Measurements from ENCODE around the gene CAPZB. TPM values are rescaled to one million over a fixed set of nuclear protein-coding genes. Genes with fewer than 3 reads are reported as not detected.
"Not testable (repeated sequence)": the region's sequence is repeated elsewhere in the genome, so short reads cannot be mapped to it uniquely, and the experiment has no call there.

Gene CAPZB
- total RNA-seq, 4 donors from 2014 or later = 107 to 210 (median 119) TPM

- H3K9me3 ChIP-seq = no peaks in the 10 kb centered on the region
- no peaks in the 10 kb centered on the region for H3K36me3 ChIP-seq
- DNase-seq = no peak
- H3K27me3 ChIP-seq = no peaks in the 10 kb centered on the region
- no peak overlapping the region for H3K4me3 ChIP-seq
- peaks cover 0 to 10% (median 0%) of the 10 kb centered on the region in 4 donors for H3K4me1 ChIP-seq
- TF ChIP-seq CTCF (IDR thresholded peaks at IDR 0.05) (no peak), POLR2A (IDR thresholded peaks at IDR 0.05) (no peak)
- peak overlapping the region in 2 of 4 donors; percentile 25 to 66 for H3K27ac ChIP-seq
Measured at GRCh38 chr1:19515201-19515600, 29.9 kb upstream of the CAPZB start.

GRCh38 chr1:19514391-19514831, 29.1 kb upstream of the CAPZB start:
- peak in 1 of 3 donors; percentile 58 for DNase-seq
- H3K9me3 ChIP-seq = no peaks in the 10 kb centered on the region

GRCh38 chr1:19512545-19512944, 27.2 kb upstream of the CAPZB start:
- Histone ChIP-seq H3K27me3 (no peaks in the 10 kb centered on the region), H3K4me3 (no peak overlapping the region), H3K36me3 (no peaks in the 10 kb centered on the region), H3K4me1 (peaks cover 0 to 13% (median 2%) of the 10 kb centered on the region in 4 donors), H3K27ac (peak overlapping the region in 1 of 4 donors; percentile 34), H3K9me3 (no peaks in the 10 kb centered on the region)
- DNase-seq = no peak
- TF ChIP-seq CTCF (IDR thresholded peaks at IDR 0.05) (no peak), POLR2A (IDR thresholded peaks at IDR 0.05) (no peak)

More at GRCh38 chr1:19514391-19514831, 29.1 kb upstream of the CAPZB start:
- no peaks in the 10 kb centered on the region for H3K36me3 ChIP-seq
- H3K4me1 ChIP-seq = peaks cover 0 to 10% (median 0%) of the 10 kb centered on the region in 4 donors
- TF ChIP-seq POLR2A (IDR thresholded peaks at IDR 0.05) (no peak), CTCF (IDR thresholded peaks at IDR 0.05) (no peak)
- H3K27ac ChIP-seq = peak overlapping the region; percentile 19 to 75 (median 46)
- no peaks in the 10 kb centered on the region for H3K27me3 ChIP-seq
- no peak overlapping the region for H3K4me3 ChIP-seq

GRCh38 chr1:19511116-19511515, 25.8 kb upstream of the CAPZB start:
- H3K9me3 ChIP-seq = no peaks in the 10 kb centered on the region
- H3K27me3 ChIP-seq = no peaks in the 10 kb centered on the region
- peaks cover 0 to 19% (median 4%) of the 10 kb centered on the region in 4 donors for H3K4me1 ChIP-seq
- peak overlapping the region in 3 of 4 donors; percentile 12 to 55 (median 18) for H3K27ac ChIP-seq
- no peak overlapping the region for H3K4me3 ChIP-seq
- H3K36me3 ChIP-seq = no peaks in the 10 kb centered on the region
- DNase-seq = no peak
- no peak for TF ChIP-seq CTCF (IDR thresholded peaks at IDR 0.05)
- no peak for TF ChIP-seq POLR2A (IDR thresholded peaks at IDR 0.05)

- H3K4me3 ChIP-seq, H3K27me3 ChIP-seq, H3K36me3 ChIP-seq, H3K9me3 ChIP-seq, DNase-seq: not testable (repeated sequence)
- H3K27ac ChIP-seq = peak overlapping the region in 2 of 4 donors; percentile 33 to 49
- H3K4me1 ChIP-seq = peaks cover 0 to 31% (median 9%) of the 10 kb centered on the region in 4 donors
Measured at GRCh38 chr1:19509647-19510046, 24.3 kb upstream of the CAPZB start.

GRCh38 chr1:19507516-19507915, 22.2 kb upstream of the CAPZB start:
- Histone ChIP-seq H3K4me3 (no peak overlapping the region), H3K9me3 (no peaks in the 10 kb centered on the region), H3K27me3 (no peaks in the 10 kb centered on the region), H3K27ac (peak overlapping the region in 3 of 4 donors; percentile 32 to 75 (median 47)), H3K36me3 (no peaks in the 10 kb centered on the region), H3K4me1 (peaks cover 0 to 31% (median 15%) of the 10 kb centered on the region in 4 donors)
- TF ChIP-seq POLR2A (IDR thresholded peaks at IDR 0.05) = no peak
- TF ChIP-seq CTCF (IDR thresholded peaks at IDR 0.05) = no peak
- no peak for DNase-seq
